Panc1 (cell line): ENCODE data around the gene PDE4B.

Source experiments
- SIN3A ChIP-seq: IDR thresholded peaks from 2 replicates; pipeline ENCODE4 v1.6.1; 2012; ENCODE audit warnings: low read depth, mild to moderate bottlenecking, low read length, moderate library complexity, borderline replicate concordance; ENCODE audit not compliant: insufficient read depth
- TF ChIP-seq, protein P1 (sequence below): fragments of 450-650 bp; IDR thresholded peaks from 2 replicates; pipeline ENCODE4 v1.5.1; 2017; ENCODE audit warnings: mild to moderate bottlenecking

DNA sequence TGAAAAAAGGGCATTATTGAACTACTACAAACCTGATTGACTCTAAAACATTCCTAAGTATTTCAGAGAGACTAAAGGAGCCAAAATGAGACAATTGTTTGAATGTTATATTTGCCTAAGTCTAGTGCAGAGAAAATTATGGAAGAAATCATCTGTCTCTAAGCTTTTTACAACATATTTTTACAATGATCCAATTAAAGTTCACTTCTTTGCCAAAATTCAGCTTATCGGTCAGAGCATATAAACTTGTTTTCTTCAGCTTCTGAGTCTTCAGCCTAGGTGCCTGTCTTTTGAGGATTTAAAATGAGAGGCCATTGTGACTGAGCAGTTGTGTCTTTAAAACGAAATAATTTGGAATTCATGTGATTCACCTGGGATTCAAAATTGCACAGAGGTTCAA lies 560.1 kb downstream of the PDE4B start:
- TF ChIP-seq, protein P1, sequence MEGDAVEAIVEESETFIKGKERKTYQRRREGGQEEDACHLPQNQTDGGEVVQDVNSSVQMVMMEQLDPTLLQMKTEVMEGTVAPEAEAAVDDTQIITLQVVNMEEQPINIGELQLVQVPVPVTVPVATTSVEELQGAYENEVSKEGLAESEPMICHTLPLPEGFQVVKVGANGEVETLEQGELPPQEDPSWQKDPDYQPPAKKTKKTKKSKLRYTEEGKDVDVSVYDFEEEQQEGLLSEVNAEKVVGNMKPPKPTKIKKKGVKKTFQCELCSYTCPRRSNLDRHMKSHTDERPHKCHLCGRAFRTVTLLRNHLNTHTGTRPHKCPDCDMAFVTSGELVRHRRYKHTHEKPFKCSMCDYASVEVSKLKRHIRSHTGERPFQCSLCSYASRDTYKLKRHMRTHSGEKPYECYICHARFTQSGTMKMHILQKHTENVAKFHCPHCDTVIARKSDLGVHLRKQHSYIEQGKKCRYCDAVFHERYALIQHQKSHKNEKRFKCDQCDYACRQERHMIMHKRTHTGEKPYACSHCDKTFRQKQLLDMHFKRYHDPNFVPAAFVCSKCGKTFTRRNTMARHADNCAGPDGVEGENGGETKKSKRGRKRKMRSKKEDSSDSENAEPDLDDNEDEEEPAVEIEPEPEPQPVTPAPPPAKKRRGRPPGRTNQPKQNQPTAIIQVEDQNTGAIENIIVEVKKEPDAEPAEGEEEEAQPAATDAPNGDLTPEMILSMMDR: no peak
- no peak for TF ChIP-seq SIN3A
